Prostate gland (tissue), 2 donors: ENCODE data around the gene IFT57.

Experiments used
- CTCF ChIP-seq, 4 experiments: fragments of 200-600 bp in 2 of 4; fragments of 450-650 bp in 2 of 4; sonication (generic) in 2 of 4; IDR thresholded peaks; 1 replicate in 3 of 4; 2 replicates in 1 of 4; pipeline ENCODE4 v1.5.1; 2016 to 2019; ENCODE audit warnings: antibody characterized with exemption in 4 of 4, mild to moderate bottlenecking in 2 of 4, moderate library complexity in 2 of 4
- POLR2A ChIP-seq: fragments of 450-650 bp; IDR thresholded peaks from one replicate; pipeline ENCODE4 v1.6.1; 2016; ENCODE audit warnings: antibody characterized with exemption, mild to moderate bottlenecking
- POLR2AphosphoS5 ChIP-seq: sonication (generic); formaldehyde crosslinking; IDR thresholded peaks from one replicate; pipeline ENCODE4 v1.6.1; 2017; ENCODE audit warnings: antibody characterized with exemption

GRCh38 chr3:108177536-108177935, 44.7 kb downstream of the IFT57 start:
- TF ChIP-seq CTCF (IDR thresholded peaks at IDR 0.05) (no peak), POLR2A (no peak), POLR2AphosphoS5 (no peak)
